NB4 (cell line): ENCODE results near the gene PHF21B.

Source experiments
- DNase-seq: peaks from one replicate; pipeline ENCODE4 v3.0.0; 2010; ENCODE audit warnings: low read depth
- H3K4me3 ChIP-seq: one replicate; pipeline ENCODE4 v1.5.1; 2011; ENCODE audit warnings: mild to moderate bottlenecking, low read depth, low read length, moderate library complexity
- MYC ChIP-seq: IDR thresholded peaks from 2 replicates; pipeline ENCODE4 v1.6.1; 2011; ENCODE audit warnings: low read depth, low read length
- POLR2A ChIP-seq: IDR thresholded peaks from 2 replicates; pipeline ENCODE4 v1.6.1; 2011; ENCODE audit warnings: mild to moderate bottlenecking; ENCODE audit not compliant: insufficient read length; ENCODE audit errors: extremely low read depth
- TF ChIP-seq, protein P1 (sequence below): IDR thresholded peaks from 2 replicates; pipeline ENCODE4 v1.6.1; 2011; ENCODE audit warnings: low read depth, low read length
- TF ChIP-seq, protein P2 (sequence below): IDR thresholded peaks from one replicate; pipeline ENCODE4 v1.5.1; 2012; ENCODE audit warnings: low read depth, low read length

Gene PHF21B

DNA sequence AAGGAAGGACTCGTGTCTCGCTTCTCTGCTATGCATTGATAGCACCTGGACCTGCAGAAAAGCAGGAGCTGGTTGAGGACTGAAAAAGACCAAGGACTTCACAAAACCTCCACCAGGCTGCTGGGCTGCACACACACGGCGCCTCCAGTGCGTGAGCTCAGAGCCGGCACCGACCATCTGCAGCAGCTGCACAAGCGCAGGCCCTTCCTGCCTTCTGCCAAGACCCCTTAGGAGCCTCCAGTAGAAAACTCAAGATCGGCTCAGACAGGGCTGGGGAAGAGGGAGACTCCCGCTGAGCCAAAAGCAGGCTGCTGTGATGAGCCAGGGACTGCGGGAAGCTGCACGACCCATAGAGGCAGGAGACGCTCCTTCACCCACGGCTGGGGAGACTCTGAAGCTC lies 70.9 kb downstream of the PHF21B start:
- TF ChIP-seq, protein P1, sequence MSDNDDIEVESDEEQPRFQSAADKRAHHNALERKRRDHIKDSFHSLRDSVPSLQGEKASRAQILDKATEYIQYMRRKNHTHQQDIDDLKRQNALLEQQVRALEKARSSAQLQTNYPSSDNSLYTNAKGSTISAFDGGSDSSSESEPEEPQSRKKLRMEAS: no peak
- TF ChIP-seq POLR2A (no peak), MYC (no peak)
- TF ChIP-seq, protein P2, sequence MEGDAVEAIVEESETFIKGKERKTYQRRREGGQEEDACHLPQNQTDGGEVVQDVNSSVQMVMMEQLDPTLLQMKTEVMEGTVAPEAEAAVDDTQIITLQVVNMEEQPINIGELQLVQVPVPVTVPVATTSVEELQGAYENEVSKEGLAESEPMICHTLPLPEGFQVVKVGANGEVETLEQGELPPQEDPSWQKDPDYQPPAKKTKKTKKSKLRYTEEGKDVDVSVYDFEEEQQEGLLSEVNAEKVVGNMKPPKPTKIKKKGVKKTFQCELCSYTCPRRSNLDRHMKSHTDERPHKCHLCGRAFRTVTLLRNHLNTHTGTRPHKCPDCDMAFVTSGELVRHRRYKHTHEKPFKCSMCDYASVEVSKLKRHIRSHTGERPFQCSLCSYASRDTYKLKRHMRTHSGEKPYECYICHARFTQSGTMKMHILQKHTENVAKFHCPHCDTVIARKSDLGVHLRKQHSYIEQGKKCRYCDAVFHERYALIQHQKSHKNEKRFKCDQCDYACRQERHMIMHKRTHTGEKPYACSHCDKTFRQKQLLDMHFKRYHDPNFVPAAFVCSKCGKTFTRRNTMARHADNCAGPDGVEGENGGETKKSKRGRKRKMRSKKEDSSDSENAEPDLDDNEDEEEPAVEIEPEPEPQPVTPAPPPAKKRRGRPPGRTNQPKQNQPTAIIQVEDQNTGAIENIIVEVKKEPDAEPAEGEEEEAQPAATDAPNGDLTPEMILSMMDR: no peak
- DNase-seq: no peak
- no peak overlapping the region for H3K4me3 ChIP-seq

DNA sequence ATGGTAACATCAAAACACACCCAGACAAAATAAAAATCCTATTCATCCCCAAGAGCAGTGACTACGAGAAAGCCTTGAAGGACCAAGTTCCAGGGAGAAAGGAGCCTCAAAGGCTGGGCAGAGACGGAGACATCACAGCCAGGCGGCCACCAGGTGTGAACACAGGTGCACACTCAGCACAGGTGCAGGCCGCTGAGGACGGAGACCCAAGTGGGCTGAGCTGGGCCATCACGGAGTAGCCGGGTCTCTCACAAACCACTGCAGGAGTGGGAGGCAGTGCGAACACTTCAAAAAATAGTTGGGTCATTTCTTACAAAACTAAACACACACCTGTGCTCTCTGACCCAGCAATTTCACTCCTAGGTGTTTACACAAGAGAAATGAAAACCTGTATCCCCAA lies 72.6 kb downstream of the PHF21B start:
- H3K4me3 ChIP-seq: no peak overlapping the region
- no peak for DNase-seq
- no peak for TF ChIP-seq POLR2A
- no peak for TF ChIP-seq MYC
- TF ChIP-seq, protein P1: no peak
- TF ChIP-seq, protein P2: no peak

DNA sequence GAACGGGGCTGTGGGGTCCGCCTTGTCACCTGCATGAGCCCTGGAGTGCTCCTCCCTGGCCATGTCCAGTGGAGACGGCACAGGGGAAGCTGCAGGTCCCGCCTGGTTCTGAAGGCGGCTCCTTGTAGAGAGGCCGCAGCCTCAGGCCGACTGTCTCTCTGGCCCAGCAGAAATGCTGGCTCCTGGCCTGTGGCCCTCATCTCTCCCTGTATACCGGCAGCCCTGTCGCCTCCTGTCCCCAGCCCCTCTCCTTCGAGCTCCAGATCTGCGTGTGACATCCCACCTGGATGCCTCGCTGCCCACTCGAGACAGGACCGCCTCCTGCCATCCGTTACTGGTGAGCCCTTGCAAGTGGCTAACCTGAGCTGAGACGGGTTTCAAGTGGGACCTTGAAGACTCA lies 73.6 kb downstream of the PHF21B start:
- H3K4me3 ChIP-seq: no peak overlapping the region
- DNase-seq: no peak
- TF ChIP-seq POLR2A (no peak), MYC (no peak)
- TF ChIP-seq, protein P2: no peak
- TF ChIP-seq, protein P1: no peak

DNA sequence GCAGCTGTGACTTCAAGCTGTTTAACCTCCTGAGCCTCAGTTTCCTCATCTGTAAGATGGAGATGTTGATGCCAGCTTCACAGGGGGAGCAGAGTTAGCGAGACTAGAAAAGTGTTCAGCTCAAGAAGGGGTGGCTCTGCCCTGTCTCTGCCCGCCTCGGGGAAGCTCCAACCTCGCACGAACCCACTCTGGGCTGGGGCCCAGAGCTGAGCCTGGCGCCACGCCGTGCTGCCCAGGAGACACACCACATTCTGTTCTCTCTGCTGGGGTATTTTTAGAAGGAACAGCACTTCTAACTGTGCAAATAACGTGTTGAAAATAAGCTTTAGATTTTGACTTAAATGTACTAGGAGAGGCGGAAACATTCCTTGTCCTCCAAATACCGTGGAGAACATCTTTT lies 74.1 kb downstream of the PHF21B start:
- H3K4me3 ChIP-seq: no peak overlapping the region
- no peak for TF ChIP-seq POLR2A
- no peak for TF ChIP-seq MYC
- TF ChIP-seq, protein P1: no peak
- TF ChIP-seq, protein P2: no peak
- no peak for DNase-seq

DNA sequence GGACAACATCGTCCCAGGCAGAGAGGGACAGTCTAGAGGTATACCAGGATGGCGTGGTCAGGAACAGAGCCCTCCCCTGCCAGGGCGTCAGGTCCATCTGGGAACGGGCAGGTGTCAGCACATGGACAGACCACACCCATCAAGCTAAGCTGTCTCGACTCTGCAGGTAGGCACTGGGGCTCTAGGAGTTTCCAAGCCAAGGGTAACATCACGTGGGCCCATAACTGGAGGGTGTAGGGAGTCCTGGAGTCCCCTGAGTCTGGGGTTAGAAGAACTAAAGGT lies 75.4 kb downstream of the PHF21B start:
- H3K4me3 ChIP-seq: no peak overlapping the region
- DNase-seq: no peak
- TF ChIP-seq POLR2A (no peak), MYC (no peak)
- TF ChIP-seq, protein P2: no peak
- TF ChIP-seq, protein P1: no peak
